GM21825 (cell line): ENCODE data around the gene STK11IP.

Source experiments
- ATAC-seq: cut with Tn5 transposase; IDR thresholded peaks from one replicate; pipeline ENCODE4 v1.9.1; 2021; ENCODE audit warnings: mild to moderate bottlenecking, moderate library complexity; ENCODE audit not compliant: unreplicated experiment

The STK11IP gene

DNA sequence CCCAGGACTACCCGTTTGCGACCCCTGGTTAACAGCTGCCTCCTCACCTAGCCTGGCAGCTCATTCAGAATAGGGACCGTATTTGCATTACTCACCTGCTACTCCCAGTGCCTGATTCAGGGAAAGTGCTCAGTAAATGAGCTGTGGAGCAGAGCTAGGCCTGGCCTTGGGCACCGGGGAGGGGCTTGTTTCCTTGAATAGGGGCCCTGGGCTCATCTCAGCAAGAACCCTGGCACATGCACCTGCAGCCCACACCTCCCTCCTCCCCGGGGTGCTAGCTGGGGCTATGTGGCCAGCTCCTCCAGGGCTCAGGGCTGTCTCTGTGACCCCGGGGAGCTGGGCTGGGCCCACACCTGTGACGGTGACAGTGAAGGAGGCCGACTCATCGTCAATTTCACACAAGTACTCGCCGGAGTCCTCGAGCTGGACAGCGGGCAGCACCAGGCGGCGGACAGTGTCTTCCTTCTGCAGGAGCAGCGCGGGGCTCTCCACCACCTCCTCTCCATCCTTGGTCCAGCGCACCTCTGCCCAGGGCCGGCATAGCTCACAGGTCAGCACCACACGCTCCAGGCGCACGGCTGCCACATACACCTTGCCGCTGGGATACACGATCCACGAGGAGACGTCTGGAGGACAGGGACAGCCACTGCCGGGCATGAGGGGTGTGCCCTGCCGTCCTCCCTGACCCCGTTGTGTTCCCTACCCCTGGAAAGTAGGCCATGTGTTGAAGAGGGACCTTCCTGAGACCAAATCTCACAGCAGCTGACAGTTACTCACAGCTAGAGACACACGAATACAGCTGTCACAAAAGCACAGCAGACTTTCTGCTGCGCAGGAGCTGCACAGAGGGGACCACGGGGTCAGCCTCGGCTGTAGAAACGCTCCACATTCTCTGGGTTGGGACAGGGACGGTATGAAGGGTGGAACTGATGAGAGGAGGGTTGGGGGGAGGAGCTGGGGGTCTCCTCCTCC lies 35.3 kb upstream of the STK11IP start:
- ATAC-seq: no peak

DNA sequence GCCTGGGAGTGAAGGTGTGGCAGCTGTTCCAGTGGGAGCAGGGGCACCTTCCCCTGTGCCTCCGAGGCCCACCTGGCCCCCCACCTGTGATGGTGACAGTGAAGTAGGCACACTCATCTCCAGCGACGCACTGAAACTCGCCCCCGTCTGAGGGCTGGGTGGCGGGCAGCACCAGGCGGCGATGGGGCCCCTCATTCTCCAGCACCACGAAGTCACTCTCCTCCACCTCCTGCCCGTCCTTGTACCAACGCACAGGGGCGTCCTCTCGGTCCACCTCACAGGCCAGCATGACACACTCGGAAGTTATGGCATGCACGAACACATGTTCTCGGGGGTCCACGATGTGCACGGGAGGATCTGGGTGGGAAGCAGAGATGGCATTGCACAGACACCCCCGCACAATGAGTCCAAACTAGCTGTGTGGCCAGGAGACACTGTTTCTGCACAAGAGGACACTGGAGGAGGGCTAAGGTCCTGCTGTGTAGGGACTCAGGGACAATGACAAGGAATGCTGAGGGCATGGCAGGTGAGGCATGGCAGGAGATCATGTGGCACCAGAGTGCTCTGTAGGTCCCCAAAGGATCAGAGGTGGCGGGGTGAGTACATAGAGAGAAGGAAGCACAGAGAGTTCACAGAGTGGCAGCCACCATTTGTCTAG lies 34.3 kb upstream of the STK11IP start:
- no peak for ATAC-seq

DNA sequence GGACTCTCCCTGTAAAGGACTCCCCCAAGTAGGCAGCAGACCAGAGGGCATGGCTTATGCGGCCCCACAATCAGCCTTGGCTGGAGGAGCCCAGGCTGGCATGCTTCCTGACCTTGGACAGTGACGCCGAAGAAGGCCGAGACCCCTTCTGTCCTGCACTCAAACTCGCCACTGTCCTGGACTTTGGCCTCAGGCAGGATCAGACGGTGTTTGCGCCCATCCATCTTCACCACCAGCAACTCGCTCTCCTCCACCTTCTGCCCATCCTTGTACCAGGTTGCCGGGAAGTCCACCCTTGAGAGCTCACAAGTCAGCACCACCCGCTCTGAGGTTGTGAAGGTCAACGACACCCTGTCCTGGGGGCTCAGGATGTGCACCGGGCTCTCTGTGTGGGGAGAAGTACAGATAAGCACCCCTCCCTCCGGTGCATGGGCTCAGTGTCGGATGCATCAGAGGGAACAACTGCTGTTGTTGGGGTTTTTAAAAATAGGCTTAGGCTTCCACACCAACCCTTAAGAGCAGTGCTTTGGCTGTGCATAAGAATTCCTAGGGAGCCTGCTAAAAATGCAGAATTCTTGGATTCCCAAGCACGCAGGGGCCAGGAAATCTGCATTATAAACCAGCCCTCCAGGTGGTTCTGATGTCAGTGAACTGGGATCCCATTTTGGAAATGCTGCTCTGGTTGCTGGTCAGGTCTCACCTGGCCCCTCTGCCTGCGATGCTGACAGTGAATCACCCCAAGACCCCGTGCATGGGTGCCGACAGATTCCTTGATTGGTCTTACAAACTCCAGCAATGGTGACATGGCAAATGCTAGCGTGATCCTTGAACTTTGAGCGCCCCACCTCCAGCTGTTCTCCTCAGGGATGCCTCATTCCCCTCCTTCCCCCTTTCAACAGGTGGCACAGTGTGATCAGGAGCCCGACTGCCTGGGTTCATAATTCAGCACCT lies 32.3 kb upstream of the STK11IP start:
- no peak for ATAC-seq

DNA sequence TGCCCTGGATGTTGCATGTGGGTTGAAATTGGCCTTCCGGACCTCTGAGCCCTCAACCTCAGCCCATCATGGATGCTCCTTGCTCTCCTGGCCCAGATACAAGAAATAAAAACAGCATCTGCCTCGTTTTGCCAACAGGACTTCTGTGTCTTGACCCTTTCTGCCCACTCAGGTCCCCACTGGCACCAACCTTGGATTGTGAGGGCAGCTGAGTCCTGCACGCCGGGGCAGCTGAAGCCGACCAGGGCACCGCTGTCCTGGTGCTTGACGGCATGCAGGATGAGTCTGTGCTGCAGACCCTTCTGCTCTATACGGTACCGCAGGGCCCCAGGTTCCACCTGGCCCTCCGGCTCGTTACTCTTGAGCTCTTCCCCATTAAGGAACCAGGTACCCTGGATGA lies 31.0 kb upstream of the STK11IP start:
- no peak for ATAC-seq

DNA sequence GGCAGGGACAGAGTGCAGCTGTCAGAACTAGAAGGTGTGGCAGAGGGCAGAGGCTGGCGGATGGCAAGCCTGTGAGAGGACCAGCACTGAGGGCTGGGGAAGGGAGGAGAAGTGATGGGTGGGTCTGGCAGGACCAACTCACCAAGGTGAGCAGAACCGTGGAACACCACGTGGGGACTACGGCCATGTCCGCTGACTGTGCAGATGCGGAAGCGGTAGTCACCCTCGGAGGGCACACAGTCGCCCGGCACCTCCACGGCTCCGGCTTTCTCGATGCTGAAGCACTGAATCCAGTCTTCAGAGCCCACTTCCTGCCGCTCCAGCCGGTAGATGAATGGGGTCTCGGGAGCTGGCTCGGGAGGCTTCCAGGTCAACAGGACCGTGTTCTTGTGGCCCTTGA lies 30.5 kb upstream of the STK11IP start:
- ATAC-seq: no peak

DNA sequence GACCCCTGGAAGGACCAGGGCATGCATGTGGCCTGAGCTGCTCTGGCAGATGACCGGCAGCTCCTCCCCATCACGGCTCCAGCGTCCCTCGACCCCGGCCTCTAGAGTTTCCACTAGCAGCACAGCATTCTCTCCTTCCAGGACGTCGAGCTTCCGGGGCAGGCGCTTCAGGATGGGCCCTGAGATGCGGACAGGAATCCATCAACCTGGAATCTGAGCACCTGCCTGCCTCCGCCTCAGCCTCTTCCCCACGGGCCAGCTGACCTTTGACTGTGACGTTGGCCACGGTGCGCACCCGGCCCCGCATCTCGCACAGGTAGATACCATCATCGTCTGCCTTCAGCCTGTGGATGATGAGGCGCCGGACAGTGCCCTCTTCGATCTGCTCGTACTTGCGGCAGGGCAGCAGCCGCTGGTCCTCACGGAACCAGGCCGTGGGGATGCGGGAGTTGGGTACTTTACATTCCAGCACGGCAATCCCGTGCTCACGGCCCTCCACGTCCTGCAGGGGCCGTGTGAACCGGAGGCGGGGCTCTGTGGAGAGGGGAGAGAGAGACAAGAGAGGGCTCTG lies 29.8 kb upstream of the STK11IP start:
- no peak for ATAC-seq

DNA sequence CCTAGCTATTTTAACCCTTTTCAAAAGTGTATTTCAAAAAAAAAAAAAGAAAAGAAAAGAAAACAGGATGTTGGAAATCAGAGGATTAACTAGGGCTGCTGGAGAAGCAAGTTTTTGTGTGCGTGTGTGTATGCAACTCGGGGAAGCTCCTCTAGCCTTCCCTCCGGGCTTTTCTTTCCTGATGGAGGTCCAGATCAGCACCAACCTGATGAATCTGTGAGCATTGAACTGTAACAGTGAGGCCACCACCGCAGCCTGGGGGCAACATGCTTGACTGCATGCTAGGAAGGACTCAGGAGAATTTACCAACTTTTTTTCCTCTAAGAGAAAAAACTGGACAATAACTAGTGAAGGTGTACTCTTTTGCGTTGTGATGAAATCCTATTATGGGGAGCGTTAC lies 28.6 kb upstream of the STK11IP start:
- ATAC-seq: no peak

DNA sequence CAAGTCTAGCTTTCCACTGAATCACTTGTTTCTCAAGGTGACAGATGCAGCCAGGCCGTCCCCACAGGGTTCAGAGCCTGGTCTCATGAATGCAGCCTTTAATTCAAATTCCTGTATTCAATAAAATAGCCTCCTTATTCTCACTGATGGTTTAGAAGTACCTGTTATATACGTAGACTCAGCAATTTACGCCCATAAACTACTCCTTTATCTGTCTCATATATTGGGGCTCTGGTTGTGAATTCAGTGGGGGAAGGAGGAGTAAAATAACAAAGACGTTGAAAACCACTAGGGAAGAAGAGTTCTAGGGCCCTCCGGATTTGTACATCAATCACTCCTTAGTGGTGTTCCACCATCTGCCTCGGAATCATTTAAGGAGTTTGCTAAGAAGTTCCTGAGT lies 28.0 kb upstream of the STK11IP start:
- ATAC-seq: no peak

DNA sequence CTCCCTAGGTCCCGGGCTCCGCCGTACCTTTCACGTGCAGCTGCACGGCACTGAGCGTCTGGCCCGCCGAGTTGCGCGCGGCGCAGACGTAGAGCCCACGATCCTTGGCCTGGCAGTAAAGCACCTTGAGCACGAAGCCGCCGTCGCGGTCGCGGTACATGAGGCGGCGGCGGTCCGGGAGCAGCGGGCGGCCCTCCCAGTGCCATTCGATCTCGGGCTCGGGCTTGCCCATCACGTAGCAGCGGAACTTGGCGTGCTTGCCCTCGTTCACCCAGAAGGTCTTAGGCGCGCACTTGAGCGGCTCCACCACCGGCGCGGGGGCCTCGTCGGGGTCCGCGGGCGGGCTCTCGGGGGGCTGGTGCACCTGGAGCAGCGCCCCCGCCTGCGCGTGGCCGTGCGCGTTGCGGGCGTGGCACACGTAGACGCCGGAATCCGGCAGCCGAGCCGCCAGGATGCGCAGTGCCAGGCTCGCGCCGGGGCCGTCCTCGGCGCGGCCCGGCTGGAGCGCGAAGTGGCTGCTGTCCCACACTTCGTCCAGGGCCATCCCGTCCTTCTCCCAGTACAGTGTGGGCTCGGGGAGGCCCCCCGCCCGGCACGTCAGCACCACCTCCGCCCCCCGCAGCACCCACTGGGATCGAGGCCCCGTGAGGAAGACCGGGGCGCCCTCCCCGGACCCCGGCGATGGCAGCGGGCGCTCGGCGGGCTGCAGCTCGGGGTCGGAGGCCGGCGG lies 27.3 kb upstream of the STK11IP start:
- no peak for ATAC-seq

DNA sequence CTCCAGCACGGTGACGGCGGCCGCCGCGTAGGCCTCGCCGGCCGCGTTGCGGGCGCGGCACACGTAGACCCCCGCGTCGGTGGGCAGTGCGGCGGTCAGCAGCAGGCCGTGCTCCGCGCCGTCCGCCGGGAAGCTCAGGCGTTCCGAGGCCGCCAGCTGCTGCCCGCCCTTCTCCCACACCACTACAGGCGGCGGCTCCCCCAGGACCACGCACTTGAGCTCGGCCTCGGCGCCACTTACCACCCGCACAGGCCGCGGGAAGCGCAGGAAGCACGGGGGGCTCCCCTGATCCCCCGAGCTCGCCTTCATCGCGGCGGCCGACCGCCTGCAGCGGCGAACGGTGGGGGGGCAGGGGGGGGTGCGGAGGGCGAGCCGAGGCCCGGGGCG lies 26.7 kb upstream of the STK11IP start:
- ATAC-seq: no peak

DNA sequence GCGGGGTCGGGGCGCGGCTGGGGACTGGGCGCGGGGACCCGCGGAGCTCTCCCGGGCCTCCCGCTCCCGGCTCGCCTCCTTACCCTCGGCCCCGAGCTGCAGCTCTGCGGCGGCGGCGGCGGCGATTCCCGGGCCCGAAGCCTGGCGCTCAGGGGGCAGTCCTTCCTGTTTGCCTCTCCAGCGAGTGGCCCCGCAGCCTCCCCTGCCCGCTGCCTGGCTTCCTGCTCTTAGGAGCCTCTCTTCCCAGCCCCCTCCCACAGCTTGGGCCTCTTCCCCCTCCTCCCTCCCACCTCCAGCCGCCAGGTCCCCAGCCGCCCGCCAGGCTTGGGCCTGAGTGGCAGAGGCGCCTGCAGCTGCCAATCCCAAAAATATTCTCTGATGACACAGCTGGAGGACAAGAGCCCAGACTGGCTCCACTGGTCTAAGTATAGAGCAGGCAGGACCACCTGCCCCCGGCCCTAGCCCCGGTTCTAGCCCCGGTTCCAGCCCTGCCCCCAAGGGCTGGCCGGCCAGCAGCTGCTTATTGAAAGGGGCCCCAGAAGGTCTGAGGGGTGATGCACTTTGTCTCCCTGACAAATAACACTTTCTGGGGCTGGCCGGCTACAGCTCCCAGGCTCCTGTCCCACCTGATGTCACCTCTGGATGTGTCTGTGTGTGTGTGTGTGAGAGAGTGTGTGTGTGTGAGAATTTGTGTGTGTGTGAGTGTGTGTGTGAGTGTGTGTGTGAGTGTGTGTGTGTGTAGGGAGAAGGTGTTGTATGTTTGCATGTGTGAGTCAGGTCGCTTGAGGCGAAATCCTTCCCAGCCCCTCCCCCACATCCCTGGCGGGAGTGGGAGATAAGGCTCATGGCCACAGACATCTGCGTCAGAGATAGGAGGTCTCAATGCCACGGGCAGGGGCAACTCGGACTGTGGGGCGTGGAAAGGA lies 26.1 kb upstream of the STK11IP start, which contains the start of gene OBSL1:
TSS of gene OBSL1 (minus strand) at position 229 of the 926 bp plus-strand sequence. CDS start 307 bp downstream, outside the sequence.
- no peak for ATAC-seq

DNA sequence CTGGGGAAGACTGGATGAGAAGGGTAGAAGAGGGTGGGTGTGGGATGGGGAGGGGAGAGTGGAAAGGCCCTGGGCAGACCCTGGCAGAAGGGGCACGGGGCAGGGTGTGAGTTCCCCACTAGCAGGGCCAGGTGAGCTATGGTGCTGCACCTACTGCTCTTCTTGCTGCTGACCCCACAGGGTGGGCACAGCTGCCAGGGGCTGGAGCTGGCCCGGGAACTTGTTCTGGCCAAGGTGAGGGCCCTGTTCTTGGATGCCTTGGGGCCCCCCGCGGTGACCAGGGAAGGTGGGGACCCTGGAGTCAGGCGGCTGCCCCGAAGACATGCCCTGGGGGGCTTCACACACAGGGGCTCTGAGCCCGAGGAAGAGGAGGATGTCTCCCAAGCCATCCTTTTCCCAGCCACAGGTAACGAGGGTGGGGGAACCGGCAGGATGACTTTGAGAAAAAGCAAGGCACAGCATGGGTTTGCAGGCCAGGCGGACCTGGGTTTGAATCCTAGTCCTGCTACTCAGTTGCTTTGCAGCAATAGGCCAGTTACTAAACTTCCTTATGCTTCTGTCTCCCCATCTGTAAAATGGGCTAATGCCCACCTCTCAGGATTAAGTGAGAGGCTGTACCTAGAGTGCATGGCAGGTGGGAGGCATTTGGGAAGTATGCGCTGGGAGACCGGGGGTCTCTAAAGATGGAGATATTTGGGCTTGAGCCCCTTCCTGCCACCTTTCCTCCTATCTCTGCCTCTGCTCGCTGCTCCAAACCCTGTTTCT lies 25.2 kb upstream of the STK11IP start, which contains the start of gene INHA:
TSS of gene INHA (plus strand) at position 74 of the 765 bp plus-strand sequence. CDS start at position 139, 65 bp downstream.
- ATAC-seq: no peak

DNA sequence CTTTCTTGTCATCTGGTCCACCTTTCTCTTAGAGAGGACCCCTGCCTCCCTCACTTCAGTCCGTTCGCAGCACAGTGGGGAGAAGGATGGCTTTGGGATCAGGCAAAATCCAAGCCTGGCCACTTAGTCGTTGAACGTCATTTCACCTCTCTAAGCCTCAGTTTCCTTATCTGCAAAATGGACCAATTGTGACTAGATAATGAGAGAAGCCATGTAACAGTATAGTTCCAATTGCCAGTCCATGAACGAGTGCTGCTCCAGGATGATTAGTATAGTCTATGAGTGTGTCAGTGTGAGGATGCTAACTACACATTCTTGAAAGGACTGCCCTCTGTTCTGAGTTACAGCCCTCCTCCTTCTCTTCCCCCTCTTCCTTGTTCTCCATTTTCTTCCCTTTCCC lies 24.5 kb upstream of the STK11IP start:
- ATAC-seq: no peak

DNA sequence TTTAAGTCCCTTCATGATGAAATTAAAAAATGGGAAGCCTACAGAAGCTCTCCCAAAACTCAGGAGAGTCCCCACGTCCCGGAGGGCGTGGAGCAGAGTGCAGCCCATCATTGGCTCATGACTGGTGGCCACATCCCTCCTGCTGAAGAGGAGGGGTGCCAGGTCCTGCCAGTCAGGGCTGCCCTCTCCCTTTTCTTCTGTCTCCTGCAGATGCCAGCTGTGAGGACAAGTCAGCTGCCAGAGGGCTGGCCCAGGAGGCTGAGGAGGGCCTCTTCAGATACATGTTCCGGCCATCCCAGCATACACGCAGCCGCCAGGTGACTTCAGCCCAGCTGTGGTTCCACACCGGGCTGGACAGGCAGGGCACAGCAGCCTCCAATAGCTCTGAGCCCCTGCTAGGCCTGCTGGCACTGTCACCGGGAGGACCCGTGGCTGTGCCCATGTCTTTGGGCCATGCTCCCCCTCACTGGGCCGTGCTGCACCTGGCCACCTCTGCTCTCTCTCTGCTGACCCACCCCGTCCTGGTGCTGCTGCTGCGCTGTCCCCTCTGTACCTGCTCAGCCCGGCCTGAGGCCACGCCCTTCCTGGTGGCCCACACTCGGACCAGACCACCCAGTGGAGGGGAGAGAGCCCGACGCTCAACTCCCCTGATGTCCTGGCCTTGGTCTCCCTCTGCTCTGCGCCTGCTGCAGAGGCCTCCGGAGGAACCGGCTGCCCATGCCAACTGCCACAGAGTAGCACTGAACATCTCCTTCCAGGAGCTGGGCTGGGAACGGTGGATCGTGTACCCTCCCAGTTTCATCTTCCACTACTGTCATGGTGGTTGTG lies 23.0 kb upstream of the STK11IP start:
- ATAC-seq: no peak

DNA sequence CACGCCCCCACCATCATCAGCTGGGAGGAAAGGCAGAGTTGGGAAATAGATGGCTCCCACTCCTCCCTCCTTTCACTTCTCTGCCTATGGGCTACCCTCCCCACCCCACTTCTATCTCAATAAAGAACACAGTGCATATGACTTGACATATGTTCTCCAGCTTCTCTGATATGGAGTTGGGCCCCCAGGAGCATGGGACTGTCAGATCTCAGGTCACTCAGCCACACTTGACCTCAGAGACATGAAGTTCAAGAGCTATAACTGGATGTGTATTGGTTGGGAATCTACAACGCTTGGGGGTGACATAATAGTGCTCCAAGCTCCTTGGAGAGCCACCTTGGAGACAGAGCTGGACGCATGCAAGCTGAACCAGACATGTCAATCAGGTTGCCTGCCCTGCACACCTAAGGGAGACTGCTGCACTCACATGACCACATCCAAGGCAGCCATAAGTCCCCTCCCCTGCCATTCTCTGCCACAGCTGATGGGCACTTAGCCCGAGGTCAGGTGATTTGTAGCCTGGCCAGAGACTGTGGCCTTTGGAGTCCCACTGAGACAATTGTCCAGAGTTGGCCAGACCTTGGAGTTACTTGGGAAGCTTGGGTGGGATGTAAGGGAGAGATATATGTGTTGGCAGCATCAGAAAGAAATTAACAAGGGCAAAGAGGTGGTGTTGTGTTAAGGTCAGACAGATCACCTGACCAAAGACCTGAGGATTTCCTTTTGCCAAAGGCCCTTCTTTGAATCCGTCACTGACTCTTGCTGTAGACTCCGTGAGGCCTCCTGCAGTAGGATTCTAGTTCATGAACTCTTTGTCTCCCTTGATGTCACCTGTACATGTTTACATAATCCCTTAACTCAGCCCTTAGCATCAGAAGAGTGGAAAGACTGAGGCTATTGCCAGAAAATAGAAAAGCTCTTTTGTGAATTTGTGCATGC lies 21.8 kb upstream of the STK11IP start:
- ATAC-seq: no peak
